Left colon (tissue), 2 donors: ENCODE results near the gene ANO8. TPM values are rescaled to one million over a fixed set of nuclear protein-coding genes. Genes with fewer than 3 reads are reported as not detected.

Experiments
- ATAC-seq: fragments of 200-7000 bp; cut with Tn5 transposase; one replicate; pipeline ENCODE4 v1.9.1; 2020; ENCODE audit warnings: mild to moderate bottlenecking, moderate library complexity
- DNase-seq, 2 donors: peaks; one replicate each; pipeline ENCODE4 v3.0.0-alpha.2; 2020
- intact Hi-C, 2 donors: fragments of 100-400 bp; cut with DNase I in 1 of 2; cut with micrococcal nuclease in 1 of 2; formaldehyde crosslinking; loops; one replicate each; pipeline versions ENCODE4 v1.11.2 to v1.14.0; 2022; cut with DNase I, micrococcal nuclease
- total RNA-seq, 2 donors: library from RNA; stranded (reverse); fragmentation: NEBNext Ultra II Directional; extraction: Animal tissue kit (Norgen Biotek cat#: 25700); gene quantifications; one replicate each; pipeline ENCODE4 v1.2.1, GENCODE V29; 2021
- donor health status: DM: no; HTN: no; CAD: no.
- donor health status: DM: yes; HTN: yes; CAD: no.

The ANO8 gene
- total RNA-seq, 2 donors from 2014 or later, result 8.4 to 10.8 TPM

- no peak for DNase-seq
- ATAC-seq, result no peak
- intact Hi-C loops, result no loop called here
Observed at GRCh38 chr19:17351815-17352435, 17.3 kb upstream of the ANO8 start.

- intact Hi-C loops, result loop anchor here in 1 of 2 donors (5.0 kb wide), 1 partner anchor 39 kb away; no protein-coding TSS in a partner anchor
- ATAC-seq, result no peak
- DNase-seq, result peak; percentile 19 to 37
Observed at GRCh38 chr19:17348700-17349099, 14.0 kb upstream of the ANO8 start.

GRCh38 chr19:17347877-17348276 is 13.2 kb upstream of the ANO8 start:
- no peak for DNase-seq
- no peak for ATAC-seq
- intact Hi-C loops, result loop anchor here in 1 of 2 donors (5.0 kb wide), 1 partner anchor 39 kb away; no protein-coding TSS in a partner anchor

- no peak for ATAC-seq
- intact Hi-C loops, result loop anchor here in 1 of 2 donors (5.0 kb wide), 1 partner anchor 40 kb away; no protein-coding TSS in a partner anchor
- DNase-seq, result no peak
Observed at GRCh38 chr19:17347361-17347760, 12.7 kb upstream of the ANO8 start.

GRCh38 chr19:17346109-17346671 is 11.5 kb upstream of the ANO8 start:
- ATAC-seq, result peak; percentile 88
- intact Hi-C loops, result loop anchor here in 1 of 2 donors (5.0 kb wide), 1 partner anchor 41 kb away; no protein-coding TSS in a partner anchor
- DNase-seq, result peak; percentile 61 to 84

- DNase-seq (no peak), ATAC-seq (no peak)
- intact Hi-C loops, result no loop called here
Observed at GRCh38 chr19:17341845-17342244, 7.2 kb upstream of the ANO8 start.

GRCh38 chr19:17341386-17341785 is 6.7 kb upstream of the ANO8 start:
- intact Hi-C loops, result no loop called here
- ATAC-seq, result no peak

GRCh38 chr19:17340871-17341357 is 6.3 kb upstream of the ANO8 start:
- DNase-seq (peak in 1 of 2 donors; percentile 31), ATAC-seq (no peak)
- intact Hi-C loops, result no loop called here

More at GRCh38 chr19:17341386-17341785, 6.7 kb upstream of the ANO8 start:
- DNase-seq, result no peak

- DNase-seq (peak; percentile 88 to 91), ATAC-seq (peak; percentile 70)
- intact Hi-C loops, result no loop called here
Observed at GRCh38 chr19:17340302-17340870, 5.7 kb upstream of the ANO8 start.

GRCh38 chr19:17339088-17339741 is 4.6 kb upstream of the ANO8 start:
- DNase-seq, result peak in 1 of 2 donors; percentile 55
- intact Hi-C loops, result no loop called here
- ATAC-seq, result no peak

- ATAC-seq (no peak), DNase-seq (peak in 1 of 2 donors; percentile 41)
- intact Hi-C loops, result no loop called here
Observed at GRCh38 chr19:17338433-17339078, 3.9 kb upstream of the ANO8 start.

GRCh38 chr19:17337675-17338432 is 3.2 kb upstream of the ANO8 start:
- intact Hi-C loops, result no loop called here

GRCh38 chr19:17336872-17337674 is 2.4 kb upstream of the ANO8 start, which contains the start of gene GTPBP3:
Gene GTPBP3 (plus strand): TSS chr19:17337553. CDS start chr19:17337612, 59 bp downstream.
- peak; percentile 71 for ATAC-seq
- peak; percentile 98 for DNase-seq
- intact Hi-C loops, result no loop called here

More at GRCh38 chr19:17337675-17338432, 3.2 kb upstream of the ANO8 start:
- DNase-seq (peak in 1 of 2 donors; percentile 65), ATAC-seq (no peak)

GRCh38 chr19:17335575-17335974 is 920 bp upstream of the ANO8 start:
- DNase-seq, result peak in 1 of 2 donors; percentile 24
- ATAC-seq, result no peak
- intact Hi-C loops, result no loop called here

- intact Hi-C loops, result no loop called here
- DNase-seq, result peak in 1 of 2 donors; percentile 49
- ATAC-seq, result no peak
Observed at GRCh38 chr19:17333611-17334413, 843 bp downstream of the ANO8 start.
